A549 (cell line): Measurements from ENCODE around the gene PRRX2. TPM values are rescaled to one million over a fixed set of nuclear protein-coding genes. Genes with fewer than 3 reads are reported as not detected.

Source experiments
- ATAC-seq, 2 experiments: fragments of 200-7000 bp in 1 of 2; fragments of >200 bp in 1 of 2; cut with Nextera tagmentation in 1 of 2; cut with Tn5 transposase in 1 of 2; 3 replicates each; pipeline versions ENCODE4 v1.8.0 to v1.9.1; 2018 to 2020; ENCODE audit warnings: mild to moderate bottlenecking in 1 of 2, moderate library complexity in 1 of 2
- CTCF ChIA-PET: fragments of 300-600 bp; sonication (Branson Sonifier 250); formaldehyde crosslinking; extraction: SDS; loops from one replicate; lab custom pipeline; 2021; ENCODE audit warnings: antibody characterized with exemption, inconsistent platforms; lab: Yijun Ruan, JAX
- POLR2A ChIA-PET: fragments of 350-600 bp; formaldehyde crosslinking; extraction: SDS; loops from one replicate; lab custom pipeline; 2021; ENCODE audit warnings: antibody characterized with exemption, inconsistent platforms; lab: Yijun Ruan, JAX
- DNase-seq, 2 experiments: peaks; one replicate each; pipeline versions ENCODE4 v3.0.0 to v3.0.0-alpha.2; 2011 to 2016; ENCODE audit warnings: low read depth in 1 of 2, low spot score in 1 of 2
- FAIRE-seq: peaks from 2 replicates; lab custom pipeline; 2011; peaks lifted over from hg19 to GRCh38; lab: Jason Lieb, UNC
- H3K27ac ChIP-seq, 2 experiments: fragments of >200 bp; sonication (Bioruptor Twin); formaldehyde crosslinking; 3 replicates each; pipeline ENCODE4 v1.5.1; 2016 to 2017
- H3K4me1 ChIP-seq: fragments of >200 bp; sonication (Bioruptor Twin); formaldehyde crosslinking; 3 replicates; pipeline ENCODE4 v1.6.1; 2016
- H3K4me2 ChIP-seq: fragments of >200 bp; sonication (Bioruptor Twin); formaldehyde crosslinking; 3 replicates; pipeline ENCODE4 v1.6.1; 2016
- H3K4me3 ChIP-seq: fragments of >200 bp; sonication (Bioruptor Twin); formaldehyde crosslinking; 3 replicates; pipeline ENCODE4 v1.5.1; 2016
- H3K9me3 ChIP-seq: fragments of >200 bp; sonication (Bioruptor Twin); formaldehyde crosslinking; 3 replicates; pipeline ENCODE4 v1.6.1; 2016
- CBX2 ChIP-seq: fragments of 200-600 bp; sonication (generic); IDR thresholded peaks from 2 replicates; pipeline ENCODE4 v1.6.1; 2016; ENCODE audit warnings: low read depth, mild to moderate bottlenecking, borderline replicate concordance
- EHMT2 ChIP-seq: fragments of 200-600 bp; sonication (generic); IDR thresholded peaks from 2 replicates; pipeline ENCODE4 v1.6.1; 2016; ENCODE audit warnings: antibody characterized with exemption, low read depth, mild to moderate bottlenecking, moderate library complexity
- ESRRA ChIP-seq: fragments of 150-350 bp; IDR thresholded peaks from 2 replicates; pipeline ENCODE4 v1.6.1; 2014; ENCODE audit warnings: mild to moderate bottlenecking, low read length, borderline replicate concordance
- FOSL2 ChIP-seq, 2 experiments: fragments of 450-650 bp in 1 of 2; fragments of >200 bp in 1 of 2; sonication (Bioruptor Twin) in 1 of 2; formaldehyde crosslinking; IDR thresholded peaks; 2 replicates each; pipeline versions ENCODE4 v1.5.0 to v1.6.1; 2016 to 2020; ENCODE audit warnings: mild to moderate bottlenecking in 1 of 2, moderate library complexity in 1 of 2
- GATA3 ChIP-seq: IDR thresholded peaks from 2 replicates; pipeline ENCODE4 v1.6.1; 2012; ENCODE audit warnings: borderline replicate concordance
- HDAC2 ChIP-seq: fragments of 200-600 bp; sonication (generic); IDR thresholded peaks from 2 replicates; pipeline ENCODE4 v1.6.1; 2016
- HOXB13 ChIP-seq: fragments of 250-450 bp; sonication (Bioruptor Pico); IDR thresholded peaks from 2 replicates; pipeline ENCODE4 v1.5.0; 2020; ENCODE audit warnings: low read depth, mild to moderate bottlenecking, moderate library complexity
- HOXB5 ChIP-seq: fragments of 250-450 bp; sonication (Bioruptor Pico); IDR thresholded peaks from 2 replicates; pipeline ENCODE4 v1.5.0; 2020; ENCODE audit warnings: mild to moderate bottlenecking, moderate library complexity
- JUN ChIP-seq, 2 experiments: fragments of >200 bp; sonication (Bioruptor Twin); formaldehyde crosslinking; IDR thresholded peaks; 2 replicates in 1 of 2; 3 replicates in 1 of 2; pipeline ENCODE4 v1.6.1; 2016 to 2017
- KDM1A ChIP-seq: fragments of 200-600 bp; sonication (generic); IDR thresholded peaks from 2 replicates; pipeline ENCODE4 v1.6.1; 2016; ENCODE audit warnings: low read depth, mild to moderate bottlenecking
- MAX ChIP-seq: IDR thresholded peaks from 2 replicates; pipeline ENCODE4 v1.6.1; 2012
- NPAS2 ChIP-seq: fragments of 250-450 bp; sonication (Bioruptor Pico); IDR thresholded peaks from 2 replicates; pipeline ENCODE4 v1.8.0; 2022; ENCODE audit warnings: mild to moderate bottlenecking, moderate library complexity, borderline replicate concordance
- PHF8 ChIP-seq: fragments of 200-600 bp; sonication (generic); IDR thresholded peaks from 2 replicates; pipeline ENCODE4 v1.6.1; 2016; ENCODE audit warnings: low read depth, mild to moderate bottlenecking, antibody characterized with exemption, moderate library complexity, borderline replicate concordance
- RAD21 ChIP-seq, 2 experiments: fragments of >200 bp in 1 of 2; sonication (Bioruptor Twin) in 1 of 2; formaldehyde crosslinking in 1 of 2; IDR thresholded peaks in 1 of 2; conservative IDR thresholded peaks in 1 of 2; 2 replicates in 1 of 2; 3 replicates in 1 of 2; pipeline ENCODE4 v1.6.1; 2012 to 2018; ENCODE audit warnings: inconsistent platforms in 1 of 2
- RCOR1 ChIP-seq: fragments of 150-350 bp; IDR thresholded peaks from 2 replicates; pipeline ENCODE4 v1.6.1; 2014; ENCODE audit warnings: antibody characterized with exemption, low read length, low read depth
- REST ChIP-seq: fragments of 200-600 bp; sonication (generic); IDR thresholded peaks from 2 replicates; pipeline ENCODE4 v1.6.1; 2016; ENCODE audit warnings: antibody characterized with exemption, mild to moderate bottlenecking, moderate library complexity
- RFX5 ChIP-seq: fragments of 450-650 bp; IDR thresholded peaks from 2 replicates; pipeline ENCODE4 v1.7.1; 2014; ENCODE audit warnings: antibody characterized with exemption, mild to moderate bottlenecking, moderate library complexity
- TP53 ChIP-seq: fragments of 250-450 bp; sonication (Bioruptor Pico); IDR thresholded peaks from 2 replicates; pipeline ENCODE4 v1.5.0; 2021; ENCODE audit warnings: mild to moderate bottlenecking, moderate library complexity
- ZC3H11A ChIP-seq: fragments of 450-650 bp; IDR thresholded peaks from 2 replicates; pipeline ENCODE4 v1.6.1; 2014; ENCODE audit warnings: antibody characterized with exemption, mild to moderate bottlenecking
- ZFP36 ChIP-seq: fragments of 450-650 bp; IDR thresholded peaks from 2 replicates; pipeline ENCODE4 v1.6.1; 2014; ENCODE audit warnings: borderline replicate concordance; ENCODE audit not compliant: partially characterized antibody
- ZNF302 ChIP-seq: fragments of 250-450 bp; sonication (Bioruptor Pico); IDR thresholded peaks from 2 replicates; pipeline ENCODE4 v1.9.0; 2021; ENCODE audit warnings: inconsistent platforms, mild to moderate bottlenecking, moderate library complexity
- WGBS: methylation state at CpG from one replicate; pipeline ENCODE4 v1.1.6; 2017; ENCODE audit errors: missing lambda C conversion rate; 5-methylcytosine and 5-hydroxymethylcytosine counted together
- polyA plus RNA-seq, 4 experiments: library from polyadenylated mRNA; depleted of rRNA in 3 of 4; stranded (reverse); fragments of >200 nt; fragmentation: RNase III in 1 of 4; extraction: RNeasy Plus Mini Kit Qiagen cat#74134 plus additional on column Dnase treatment in 1 of 4; gene quantifications; 2 replicates in 3 of 4; 3 replicates in 1 of 4; pipeline ENCODE4 v1.2.3, GENCODE V29; 2011 to 2017

Gene PRRX2
- polyA plus RNA-seq, 2 of the 4 experiments (the other 2 are of a cell fraction): 0.90 to 2.7 TPM

GRCh38 chr9:129648764-129649115, 16.7 kb upstream of the PRRX2 start (continued):
- TF ChIP-seq NPAS2 (CRISPR knock-in tag): no peak

GRCh38 chr9:129649726-129650679, 15.4 kb upstream of the PRRX2 start:
- no peak overlapping the region for H3K4me3 ChIP-seq
- no peak for TF ChIP-seq RFX5
- no peak for TF ChIP-seq FOSL2 (IDR thresholded peaks at IDR 0.05)
- no peak for TF ChIP-seq FOSL2 (CRISPR knock-in tag; IDR thresholded peaks at IDR 0.05)
- TF ChIP-seq MAX: no peak
- no peak for TF ChIP-seq HDAC2
- TF ChIP-seq ESRRA: no peak
- no peak for TF ChIP-seq CBX2
- TF ChIP-seq REST: no peak
- TF ChIP-seq KDM1A: no peak
- no peak for TF ChIP-seq ZNF302
- TF ChIP-seq TP53 (CRISPR knock-in tag): no peak
- no peak for TF ChIP-seq PHF8
- no peak for TF ChIP-seq ZFP36
- TF ChIP-seq RAD21 (conservative IDR thresholded peaks at IDR 0.05 in 1 of 2, IDR thresholded peaks at IDR 0.05 in 1 of 2): no peak
- TF ChIP-seq EHMT2: no peak
- no peak for TF ChIP-seq GATA3
- no peak for TF ChIP-seq NPAS2 (CRISPR knock-in tag)
- TF ChIP-seq JUN (IDR thresholded peaks at IDR 0.05): no peak
- no peak for TF ChIP-seq HOXB5 (CRISPR knock-in tag)
- DNase-seq (no peak), FAIRE-seq (no peak), ATAC-seq (no peak)
- no peaks in the 10 kb centered on the region for H3K9me3 ChIP-seq
- peak overlapping the region in 1 of 2 experiments; percentile 48; a peak in 1 of 6 replicates for H3K27ac ChIP-seq
- WGBS: 83% methylated on average over 19 of the region's 20 CpGs
- H3K4me1 ChIP-seq: peaks cover 7% of the 10 kb centered on the region; the same call in 1 of the 3 replicates
- H3K4me2 ChIP-seq: no peak overlapping the region
- POLR2A ChIA-PET: no interaction called here
- CTCF ChIA-PET: interaction anchor here (1.0 to 4.4 kb wide), 7 partner anchors 8 to 140 kb away, joined by 3 to 24 read pairs (median 4); partner anchors contain the start of gene ASB6

GRCh38 chr9:129650680-129651235, 14.7 kb upstream of the PRRX2 start:
- DNase-seq (peak in 1 of 2 experiments; percentile 42), FAIRE-seq (no peak), ATAC-seq (peak; percentile 9 to 12; a peak in 1 of 6 replicates)
- ChIA-PET POLR2A (no interaction called here), CTCF (interaction anchor here (1.0 to 4.4 kb wide), 4 partner anchors 8 to 133 kb away, joined by 3 to 24 read pairs (median 5); partner anchors contain the start of gene ASB6)
- WGBS: 82% methylated on average over 7 of the region's 10 CpGs
- Histone ChIP-seq H3K27ac (peak overlapping the region; percentile 11 to 38; a peak in 1 of 6 replicates), H3K4me1 (peaks cover 7% of the 10 kb centered on the region; the same call in 1 of the 3 replicates), H3K9me3 (no peaks in the 10 kb centered on the region), H3K4me3 (no peak overlapping the region), H3K4me2 (no peak overlapping the region)
- no peak for TF ChIP-seq RCOR1
- no peak for TF ChIP-seq FOSL2 (IDR thresholded peaks at IDR 0.05)
- TF ChIP-seq FOSL2 (CRISPR knock-in tag; IDR thresholded peaks at IDR 0.05): no peak
- TF ChIP-seq EHMT2: no peak
- TF ChIP-seq HOXB13 (CRISPR knock-in tag): no peak
- no peak for TF ChIP-seq MAX
- no peak for TF ChIP-seq RFX5
- TF ChIP-seq ZC3H11A: no peak
